DMS 273 (cell line): ENCODE data around the gene ATXN1.
A peak's percentile ranks its signal among the peaks of the same experiment; 100 is the strongest.

Experiments
- DNase-seq: peaks from one replicate; lab custom pipeline; 2025; ENCODE audit not compliant: unreplicated experiment; lab: John Stamatoyannopoulos, UW

Gene ATXN1

GRCh38 chr6:16683641-16684194, 77.5 kb downstream of the ATXN1 start:
- peak; percentile 15 for DNase-seq

GRCh38 chr6:16681260-16681873, 79.9 kb downstream of the ATXN1 start:
- no peak for DNase-seq

GRCh38 chr6:16679050-16679449, 82.2 kb downstream of the ATXN1 start:
- DNase-seq = no peak

- no peak for DNase-seq
Measured at GRCh38 chr6:16677458-16677857, 83.8 kb downstream of the ATXN1 start.

- DNase-seq = no peak
Measured at GRCh38 chr6:16676978-16677377, 84.3 kb downstream of the ATXN1 start.

GRCh38 chr6:16676376-16676775, 84.9 kb downstream of the ATXN1 start:
- no peak for DNase-seq

- DNase-seq = no peak
Measured at GRCh38 chr6:16674801-16675392, 86.4 kb downstream of the ATXN1 start.

GRCh38 chr6:16673011-16673797, 88.1 kb downstream of the ATXN1 start:
- DNase-seq = no peak

- no peak for DNase-seq
Measured at GRCh38 chr6:16671302-16672289, 89.7 kb downstream of the ATXN1 start.

GRCh38 chr6:16670617-16671051, 90.6 kb downstream of the ATXN1 start:
- DNase-seq = no peak

- DNase-seq = no peak
Measured at GRCh38 chr6:16670183-16670582, 91.1 kb downstream of the ATXN1 start.

- DNase-seq = no peak
Measured at GRCh38 chr6:16669227-16669626, 92.0 kb downstream of the ATXN1 start.

GRCh38 chr6:16667509-16667908, 93.8 kb downstream of the ATXN1 start:
- DNase-seq = no peak

- DNase-seq = no peak
Measured at GRCh38 chr6:16665992-16666391, 95.3 kb downstream of the ATXN1 start.

GRCh38 chr6:16665182-16665581, 96.1 kb downstream of the ATXN1 start:
- no peak for DNase-seq

- no peak for DNase-seq
Measured at GRCh38 chr6:16663901-16664300, 97.4 kb downstream of the ATXN1 start.

GRCh38 chr6:16660157-16660497, 101.1 kb downstream of the ATXN1 start:
- no peak for DNase-seq

- no peak for DNase-seq
Measured at GRCh38 chr6:16659466-16660156, 101.6 kb downstream of the ATXN1 start.

- no peak for DNase-seq
Measured at GRCh38 chr6:16658348-16659034, 102.8 kb downstream of the ATXN1 start.

- DNase-seq = no peak
Measured at GRCh38 chr6:16657768-16658167, 103.5 kb downstream of the ATXN1 start.
